NCI-H345 treated with DMSO at 0.1 percent for 48 hours (cell line): Measurements from ENCODE around the gene MAP1LC3A.
A peak's percentile ranks its signal among the peaks of the same experiment; 100 is the strongest.
"Not testable (repeated sequence)": the region's sequence is repeated elsewhere in the genome, so short reads cannot be mapped to it uniquely, and the experiment has no call there.

ENCODE experiments used
- DNase-seq: peaks from one replicate; lab custom pipeline; 2025; ENCODE audit not compliant: unreplicated experiment; lab: John Stamatoyannopoulos, UW

The MAP1LC3A gene

DNA sequence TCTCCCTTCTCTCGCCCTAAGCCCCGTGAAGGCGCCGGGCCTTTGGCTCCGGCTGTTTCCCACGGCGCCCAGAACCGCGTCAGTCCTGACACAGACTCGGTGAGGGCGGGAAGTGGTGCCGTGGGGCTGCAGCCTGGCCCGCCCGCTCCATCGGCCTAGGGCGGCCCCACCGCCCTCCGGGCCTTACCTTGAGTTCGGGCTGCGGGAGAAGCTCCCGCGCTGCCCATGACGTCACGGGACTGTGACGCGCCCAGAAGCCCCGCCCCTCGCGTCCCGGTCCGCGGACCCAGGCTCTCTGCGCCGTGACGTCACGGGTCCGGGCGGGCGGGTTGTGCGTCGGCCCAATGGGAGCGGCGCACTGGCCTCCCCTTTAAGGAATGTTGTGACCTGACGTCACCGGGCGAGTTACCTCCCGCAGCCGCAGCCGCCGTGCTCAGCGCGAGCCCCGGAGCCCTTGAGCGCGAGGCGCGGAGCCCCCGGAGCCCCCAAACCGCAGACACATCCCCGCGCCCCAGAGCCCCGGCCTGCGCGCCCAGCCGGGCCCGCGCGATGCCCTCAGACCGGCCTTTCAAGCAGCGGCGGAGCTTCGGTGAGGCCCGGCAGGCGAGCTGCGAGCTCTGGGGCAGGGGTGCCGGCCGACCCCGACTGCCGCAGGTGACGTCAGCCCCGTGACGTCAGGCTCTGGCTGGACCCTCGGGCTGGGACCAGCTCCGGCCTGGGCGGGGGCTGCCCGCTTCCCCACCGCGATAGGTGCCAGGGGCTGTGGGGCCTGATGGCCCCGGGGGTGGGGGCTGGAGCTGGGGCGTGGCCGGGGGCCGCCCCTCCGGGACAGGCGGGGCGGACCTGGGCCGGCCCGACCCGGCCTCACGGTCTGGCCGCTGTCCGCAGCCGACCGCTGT is at the start of gene MAP1LC3A:
Gene MAP1LC3A (plus strand): TSS at position 399 of the 899 bp plus-strand sequence. CDS start 151 bp downstream, at position 550.
- DNase-seq: no peak

- DNase-seq: no peak
Observed at GRCh38 chr20:34510575-34510974, 47.9 kb upstream of the MAP1LC3A start.

DNA sequence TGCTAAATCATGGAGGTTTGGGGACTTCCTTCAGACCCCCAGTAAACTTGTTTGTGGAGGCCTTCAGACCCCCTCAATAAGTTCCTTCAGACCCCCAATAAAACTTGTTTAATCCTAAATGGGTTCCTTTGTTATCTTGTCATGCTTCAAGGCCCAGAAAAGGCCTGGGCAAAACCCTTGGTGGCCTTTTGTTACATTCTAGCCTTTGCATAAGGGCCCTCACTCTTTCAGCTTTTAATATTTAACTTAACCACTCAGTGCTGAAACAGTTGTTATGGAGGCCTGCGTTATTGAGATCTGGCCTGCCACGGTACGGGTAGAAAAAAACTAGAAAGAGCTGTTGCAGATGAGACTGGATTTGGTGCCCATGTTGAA is 46.6 kb upstream of the MAP1LC3A start:
- DNase-seq: no peak

GRCh38 chr20:34512266-34512954 is 46.1 kb upstream of the MAP1LC3A start:
- no peak for DNase-seq

- no peak for DNase-seq
Observed at GRCh38 chr20:34512955-34513419, 45.5 kb upstream of the MAP1LC3A start.

DNA sequence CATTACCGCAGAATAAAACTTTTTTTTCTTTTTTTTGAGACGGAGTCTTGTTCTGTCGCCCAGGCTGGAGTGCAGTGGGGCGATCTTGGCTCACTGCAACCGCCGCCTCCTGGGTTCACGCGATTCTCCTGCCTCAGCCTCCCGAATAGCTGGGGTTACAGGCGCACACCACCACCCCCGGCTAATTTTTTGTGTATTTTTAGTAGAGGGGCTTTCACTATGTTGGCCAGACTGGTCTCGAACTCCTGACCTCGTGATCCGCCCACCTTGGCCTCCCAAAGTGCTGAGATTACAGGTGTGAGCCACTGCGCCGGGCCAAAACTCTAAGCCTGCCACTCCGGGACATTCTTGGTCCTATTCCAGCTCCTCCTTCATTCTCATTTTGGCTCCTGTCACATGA is 44.5 kb upstream of the MAP1LC3A start:
- not testable (repeated sequence) for DNase-seq

DNA sequence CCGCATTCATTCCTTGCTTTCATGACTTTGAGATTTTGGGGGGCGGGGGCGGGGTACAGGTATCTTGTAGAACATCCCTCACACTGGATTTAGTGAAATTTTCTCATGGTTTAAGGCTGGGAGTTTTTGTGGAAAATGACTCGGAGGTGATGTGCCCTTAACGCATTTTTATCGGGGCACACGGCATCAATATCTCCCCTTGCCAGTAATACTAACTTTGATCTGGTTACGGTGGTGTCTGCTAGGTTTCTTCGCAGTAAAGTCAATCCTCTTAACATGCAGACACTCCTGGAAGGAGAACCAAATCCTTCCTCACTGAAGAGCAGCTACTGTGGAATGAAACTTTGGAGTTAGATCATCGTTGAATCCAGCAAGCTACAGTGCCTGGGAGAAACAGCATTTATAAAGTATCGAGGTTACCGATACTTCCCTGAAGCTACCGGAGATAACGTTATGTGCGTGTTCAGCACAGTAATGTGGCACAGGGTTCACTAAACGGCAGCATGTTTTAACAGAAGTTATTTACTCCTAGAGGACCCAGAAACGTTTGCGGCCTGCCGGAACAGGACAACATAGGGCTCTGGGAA is 43.5 kb upstream of the MAP1LC3A start:
- DNase-seq: no peak

GRCh38 chr20:34515484-34516246 is 42.9 kb upstream of the MAP1LC3A start:
- peak; percentile 88 for DNase-seq

DNA sequence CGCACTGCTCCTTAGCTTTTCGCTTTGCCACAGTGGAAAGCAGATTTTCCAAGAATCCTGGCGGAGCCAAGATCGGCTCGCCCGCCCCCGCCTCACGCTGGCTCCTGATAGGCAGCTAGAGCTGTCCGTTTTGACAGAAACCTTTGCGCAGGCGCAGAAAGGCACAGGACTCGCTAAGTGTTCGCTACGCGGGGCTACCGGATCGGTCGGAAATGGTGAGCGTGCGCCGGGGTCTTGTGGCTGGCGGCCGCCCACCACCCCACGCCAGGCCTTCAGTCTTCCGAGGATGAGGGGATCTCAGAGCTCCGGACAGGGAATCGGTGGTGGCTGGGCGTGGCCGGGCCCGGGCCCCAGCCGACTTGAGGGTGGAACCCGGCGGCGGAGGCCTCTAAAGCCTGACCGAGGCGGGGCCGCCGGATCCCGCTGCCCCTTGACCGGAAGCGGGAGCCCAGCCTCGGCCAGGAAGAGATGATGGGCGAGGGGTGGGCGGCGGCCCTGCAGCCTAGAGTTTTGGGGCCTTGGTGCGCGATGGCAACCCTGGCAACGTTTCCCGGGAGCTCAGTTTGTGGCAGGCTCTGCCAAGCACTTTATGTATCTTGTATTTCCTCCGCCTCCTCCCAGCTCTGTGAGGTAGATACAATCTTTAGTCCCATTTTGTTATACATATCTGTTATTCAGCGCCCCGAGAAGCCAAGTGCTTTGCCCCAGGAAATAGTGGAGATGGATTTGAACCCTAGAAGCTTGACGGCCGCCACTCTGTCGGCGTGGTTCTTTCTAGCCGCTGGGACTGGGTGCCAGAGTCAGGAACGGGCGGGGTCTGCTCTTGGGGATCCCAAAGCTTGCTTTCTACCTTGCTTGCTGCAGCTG is 42.0 kb upstream of the MAP1LC3A start, which contains the start of gene DYNLRB1:
Gene DYNLRB1 (plus strand): TSS at position 176 of the 867 bp plus-strand sequence. CDS start 37 bp downstream, at position 213.
- DNase-seq: peak; percentile 95

DNA sequence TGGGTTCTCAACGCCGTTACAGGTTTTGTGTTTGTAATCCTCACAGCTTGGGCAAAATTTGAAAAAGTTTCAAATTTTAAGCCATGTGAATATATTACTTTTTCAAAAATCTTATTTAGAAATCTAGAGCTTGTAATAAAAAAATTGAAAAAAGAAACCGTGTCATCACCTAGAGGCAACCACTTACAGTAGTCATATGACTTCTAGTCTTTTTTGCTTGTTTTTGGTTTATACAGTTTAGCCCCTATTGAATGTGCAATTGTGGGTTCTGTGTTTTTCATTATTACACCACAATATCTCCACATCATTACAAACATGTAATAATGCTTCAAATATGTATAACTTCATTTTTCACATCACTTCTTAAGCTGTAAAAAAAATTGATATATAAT is 41.4 kb upstream of the MAP1LC3A start:
- DNase-seq: no peak

DNA sequence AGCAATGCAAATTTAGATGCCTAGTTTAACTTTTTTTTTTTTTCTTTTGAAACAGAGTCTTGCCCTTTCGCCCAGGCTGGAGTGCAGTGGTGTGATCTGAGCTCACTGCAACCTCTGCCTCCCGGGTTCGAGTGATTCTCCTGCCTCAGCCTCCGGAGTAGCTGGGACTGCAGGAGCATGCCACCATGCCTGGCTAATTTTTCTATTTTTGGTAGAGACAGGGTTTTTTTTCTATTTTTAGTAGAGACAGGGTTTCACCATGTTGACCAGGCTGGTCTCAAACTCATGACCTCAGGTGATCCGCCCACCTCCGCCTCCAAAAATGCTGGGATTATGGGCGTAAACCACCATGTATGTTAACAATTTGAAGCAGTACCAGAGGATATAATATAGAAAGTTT is 39.7 kb upstream of the MAP1LC3A start:
- not testable (repeated sequence) for DNase-seq

DNA sequence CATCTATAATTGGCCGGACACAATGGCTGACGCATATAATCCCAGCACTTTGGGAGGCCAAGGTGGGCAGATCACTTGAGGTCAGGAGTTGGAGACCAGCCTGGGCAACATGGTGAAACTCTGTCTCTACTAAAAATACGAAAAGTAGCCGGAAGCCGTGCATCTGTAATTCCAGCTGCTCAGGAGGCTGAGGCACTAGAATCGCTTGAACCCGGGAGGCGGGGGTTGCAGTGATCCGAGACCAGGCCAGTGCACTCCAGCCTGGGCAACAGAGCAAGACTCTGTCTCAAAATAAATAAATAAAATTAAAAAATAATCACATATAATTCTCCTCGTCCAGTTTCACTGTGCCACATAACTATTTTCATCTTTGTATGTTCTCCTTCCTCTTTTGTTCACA is 38.7 kb upstream of the MAP1LC3A start:
- DNase-seq: not testable (repeated sequence)

DNA sequence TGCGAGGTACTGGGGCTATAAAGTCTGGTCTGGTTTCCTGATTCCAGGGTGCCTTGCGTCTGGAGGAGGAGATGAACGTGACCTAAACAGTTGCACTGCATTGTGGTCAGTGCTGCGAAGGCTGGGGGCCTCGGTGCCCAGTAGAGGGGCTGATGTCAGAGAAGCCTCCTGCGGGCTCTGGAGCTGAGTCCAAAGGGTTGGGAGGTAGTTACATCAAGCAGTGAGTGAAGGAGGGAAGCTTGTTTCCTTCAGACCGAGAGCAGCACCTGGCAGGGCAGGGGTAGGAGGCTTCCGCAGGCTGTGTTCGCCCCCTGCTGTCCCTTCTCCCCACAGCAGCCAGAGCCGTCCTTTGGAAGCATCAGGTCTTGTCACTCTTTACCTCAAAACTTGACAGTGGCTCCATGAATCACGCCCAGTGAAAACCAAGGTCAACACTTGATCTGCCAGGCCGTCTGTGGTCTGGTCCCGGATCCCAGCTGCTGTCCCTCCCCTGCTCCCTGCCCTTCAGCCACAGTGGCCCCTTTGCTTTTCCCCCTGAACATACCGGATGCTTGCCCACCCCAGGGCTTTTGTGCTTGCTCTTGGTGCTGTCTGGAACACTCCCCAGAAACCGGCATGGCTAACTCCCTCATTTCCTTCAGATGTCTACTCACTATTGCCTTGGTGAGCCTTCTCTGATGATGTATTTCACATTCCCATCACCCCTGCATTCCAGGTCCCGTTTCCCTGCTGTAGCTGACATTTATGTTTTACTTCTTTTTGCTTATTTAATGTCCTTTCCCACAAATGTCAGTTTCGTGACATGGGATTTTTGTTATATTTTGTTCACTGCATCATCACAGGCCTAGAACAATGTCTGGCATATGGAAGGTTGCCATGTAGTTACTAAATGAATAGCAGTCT is 35.3 kb upstream of the MAP1LC3A start:
- DNase-seq: no peak

- no peak for DNase-seq
Observed at GRCh38 chr20:34524426-34524825, 34.1 kb upstream of the MAP1LC3A start.

DNA sequence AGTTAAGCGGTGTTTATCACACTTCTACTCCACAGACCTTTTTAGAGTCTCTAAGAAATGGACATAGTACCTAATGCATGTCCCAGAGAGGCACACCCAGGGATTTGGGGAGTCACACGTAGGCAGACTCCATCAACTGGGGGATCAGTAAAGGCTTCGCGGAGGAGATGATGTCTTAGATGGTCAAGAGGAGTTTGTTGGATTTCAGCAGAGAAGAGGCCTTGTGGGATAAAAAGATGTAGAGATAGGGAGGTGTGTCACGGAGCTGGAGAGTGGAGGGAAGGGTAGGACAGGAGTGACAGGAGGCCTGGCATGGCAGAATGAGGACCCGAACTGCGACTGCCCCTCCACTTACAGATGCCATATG is 33.2 kb upstream of the MAP1LC3A start:
- DNase-seq: no peak

DNA sequence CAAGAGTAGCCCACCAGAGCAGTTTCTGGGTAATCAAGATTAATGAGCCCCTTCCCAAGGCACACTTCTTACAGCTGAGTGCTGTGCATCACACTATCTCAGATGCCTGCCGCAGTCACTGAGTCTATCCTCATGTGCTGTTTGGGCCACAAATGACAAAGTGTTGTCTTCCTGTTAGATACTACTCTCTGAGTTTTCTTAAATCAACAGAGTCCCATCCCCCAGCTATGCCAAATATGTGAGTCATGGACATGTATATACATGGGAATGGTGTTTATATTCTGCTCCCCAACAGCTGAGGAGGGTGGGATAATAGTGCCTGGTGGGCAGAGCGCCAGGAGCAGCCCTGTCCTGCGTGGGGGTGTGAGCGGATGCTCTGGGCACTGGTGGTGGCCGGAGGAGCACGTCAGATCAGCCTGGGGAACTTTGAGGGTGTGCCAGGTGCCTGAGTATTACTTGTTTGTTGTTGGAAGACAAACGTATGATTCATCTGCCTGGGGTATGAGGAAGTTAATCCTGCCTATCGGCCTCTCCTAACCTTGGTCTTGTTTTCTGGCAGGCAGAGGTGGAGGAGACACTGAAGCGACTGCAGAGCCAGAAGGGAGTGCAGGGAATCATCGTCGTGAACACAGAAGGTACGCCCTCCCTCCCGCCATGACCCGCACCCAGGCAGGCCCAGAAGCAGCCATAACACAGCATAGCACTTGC is 32.7 kb upstream of the MAP1LC3A start:
- no peak for DNase-seq

DNA sequence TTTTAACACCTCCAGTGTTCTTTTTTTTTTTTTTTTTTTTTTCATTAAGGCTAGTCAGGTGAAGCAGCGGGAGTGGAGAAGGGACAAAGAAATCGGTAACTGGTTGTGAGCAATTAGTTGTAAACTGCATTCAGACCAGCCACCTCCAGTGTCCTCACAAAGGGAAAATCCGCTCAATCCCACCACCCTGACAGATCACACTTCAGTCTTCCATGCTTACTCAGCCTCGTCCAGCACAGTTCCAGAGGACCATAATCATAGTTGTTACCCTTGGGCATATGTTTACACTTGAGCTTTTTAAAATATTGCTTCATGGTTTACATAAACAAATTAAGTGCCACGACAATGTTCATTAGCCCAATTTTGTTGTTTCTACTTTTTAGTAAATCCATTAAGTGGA is 32.1 kb upstream of the MAP1LC3A start:
- no peak for DNase-seq

DNA sequence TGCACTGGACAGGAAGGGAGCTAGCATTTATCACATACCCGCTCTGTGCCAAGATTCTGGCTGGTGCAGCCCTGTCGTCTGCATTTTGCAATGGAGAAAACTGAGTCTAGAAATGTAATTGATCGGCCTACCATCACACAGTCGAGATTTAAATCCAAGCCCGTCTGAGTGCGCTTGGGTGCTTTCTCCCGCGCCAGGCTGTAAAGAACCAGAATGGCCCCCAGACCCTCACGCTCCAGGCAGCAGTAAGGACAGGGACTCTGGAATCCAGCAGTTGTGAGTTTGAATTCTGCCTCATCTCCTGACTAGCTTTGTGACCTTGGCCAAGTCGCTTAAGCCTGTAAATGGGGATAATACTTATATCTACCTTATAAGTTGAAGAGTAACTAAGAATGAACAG is 31.5 kb upstream of the MAP1LC3A start:
- no peak for DNase-seq
